Measurements from ENCODE around the gene C3. TPM values are rescaled to one million over a fixed set of nuclear protein-coding genes. Genes with fewer than 3 reads are reported as not detected.
A peak's percentile ranks its signal among the peaks of the same experiment; 100 is the strongest.

The C3 gene
- total and polyA plus RNA-seq, 2 of the 13 experiments (the other 11 are each of a cell fraction or from before 2014, with no cell fraction given), result 1,455 to 6,272 TPM

GRCh38 chr19:6700586-6701316, 19.7 kb downstream of the C3 start:
- intact Hi-C loops (cut with micrococcal nuclease; ENCODE audit: unreplicated experiment), result no loop called here
- TF ChIP-seq LRRFIP1 (CRISPR knock-in tag; conservative IDR thresholded peaks at IDR 0.05), result no peak
- TF ChIP-seq IKZF5 (CRISPR knock-in tag; IDR thresholded peaks at IDR 0.05), result no peak
- TF ChIP-seq POLR2G (IDR thresholded peaks at IDR 0.05; ENCODE audit: low read depth, low read length), result peak; percentile 51
- TF ChIP-seq ZBTB25 (CRISPR knock-in tag; IDR thresholded peaks at IDR 0.05), result no peak
- TF ChIP-seq PAF1 (CRISPR knock-in tag; IDR thresholded peaks at IDR 0.05), result peak; percentile 43; the same call in 1 of the 2 replicates
- TF ChIP-seq POLR2A (IDR thresholded peaks at IDR 0.05; ENCODE audit: insufficient read depth in 1 of 2, low read depth in 2 of 2, low read length in 2 of 2), result 0 out of 4 replicates have a peak, but pooled peaks have one; percentile 18 to 45
- peak; percentile 89 for TF ChIP-seq RBM22 (optimal IDR thresholded peaks at IDR 0.05; ENCODE audit: low read length)
- TF ChIP-seq GATA4 (IDR thresholded peaks at IDR 0.05; ENCODE audit: borderline replicate concordance, low read depth), result no peak
- peak; percentile 34; the same call in 1 of the 2 replicates for TF ChIP-seq POLR2AphosphoS5 (IDR thresholded peaks at IDR 0.05; ENCODE audit: low read depth, low read length)
- TF ChIP-seq RNF2 (conservative IDR thresholded peaks at IDR 0.05; ENCODE audit: low read depth), result no peak
- no peak for TF ChIP-seq MIER3 (CRISPR knock-in tag; IDR thresholded peaks at IDR 0.05; ENCODE audit: borderline replicate concordance)
- no peak for TF ChIP-seq TAF15 (IDR thresholded peaks at IDR 0.05; ENCODE audit: low read depth, low read length, poor library complexity, severe bottlenecking)
- TF ChIP-seq ZNF124 (CRISPR knock-in tag; IDR thresholded peaks at IDR 0.05), result no peak
- H3K9ac ChIP-seq (ENCODE audit: insufficient read depth, low read depth, low read length), result no peak overlapping the region
- peaks cover 17 to 69% of the 10 kb centered on the region in 2 experiments for H3K36me3 ChIP-seq (replicated peaks in 1 of 2; ENCODE audit: control insufficient read depth in 1 of 2, insufficient read depth in 2 of 2, low read length in 2 of 2)
- no peak overlapping the region for H3K4me3 ChIP-seq (replicated peaks in 1 of 3; ENCODE audit: insufficient read depth in 1 of 3, low read depth in 2 of 3, low read length in 3 of 3)
- no peaks in the 10 kb centered on the region for H3K4me1 ChIP-seq (ENCODE audit: insufficient read depth, low read length)
- ATAC-seq, result peak; percentile 27; the same call in 1 of the 3 replicates
- H3K27ac ChIP-seq (ENCODE audit: extremely low read length, insufficient read depth, low read length), result no peak overlapping the region
- H4K20me1 ChIP-seq (ENCODE audit: insufficient read depth, low read length), result peaks cover 56% of the 10 kb centered on the region
- ChIA-PET CTCF (ENCODE audit: low intra/inter-chr PET ratio, low total read pairs) (no interaction called here), POLR2A (interaction anchor here (0.8 to 2.4 kb wide), 5 partner anchors 20 to 52 kb away, joined by 3 to 8 read pairs (median 6); partner anchors contain the start of gene C3)
- no TSS peak for BruUV-seq (replicated peaks)
- no peak for DNase-seq (ENCODE audit: low spot score)
- in situ Hi-C loops (cut with HindIII; ENCODE audit: extremely low pct_ligation_motif_present, low pct_unique_long_range_greater_than_20kb), result no loop called here
- H3K9me3 ChIP-seq (ENCODE audit: low read length), result no peaks in the 10 kb centered on the region
- H2AFZ ChIP-seq (ENCODE audit: low read length), result no peak overlapping the region
- FAIRE-seq, result no peak
- WGBS (ENCODE audit: low lambda C conversion rate), result 97% methylated on average over 8 of the region's 8 CpGs
- H3K4me2 ChIP-seq (ENCODE audit: low read depth, low read length), result no peak overlapping the region
- H3K79me2 ChIP-seq (ENCODE audit: insufficient read depth, low read length), result no peaks in the 10 kb centered on the region
- H3K27me3 ChIP-seq (ENCODE audit: control insufficient read depth in 1 of 2, insufficient read depth in 2 of 2, low read length in 2 of 2), result no peaks in the 10 kb centered on the region
